Measurements from ENCODE around the gene NEDD8.

Gene NEDD8

DNA sequence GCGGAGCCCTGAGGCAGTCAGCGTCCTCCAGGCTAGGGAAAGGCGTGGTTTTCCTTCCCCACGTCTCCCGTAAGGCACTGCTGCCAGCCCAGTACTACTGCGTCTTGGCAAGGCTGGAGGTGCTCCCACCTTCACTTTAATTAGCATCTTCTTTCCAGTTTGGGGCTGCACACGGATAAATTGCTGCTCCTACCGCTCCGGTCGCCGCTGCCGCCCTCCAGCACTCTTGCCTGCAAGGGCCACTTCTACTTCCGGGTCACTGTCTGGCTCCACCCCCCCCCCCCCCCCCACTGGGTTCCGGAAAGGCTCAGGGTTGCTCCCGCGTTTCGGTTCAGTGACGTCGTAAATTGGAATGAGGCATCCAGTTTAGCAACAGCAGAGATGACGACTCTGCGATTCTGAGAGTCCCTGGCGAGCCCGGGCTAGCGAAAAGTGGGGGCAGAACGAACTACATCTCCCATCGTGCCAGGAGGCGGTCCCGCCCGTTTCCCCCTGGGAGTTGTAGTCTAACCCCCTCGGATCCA is at the start of gene NEDD8:
Gene NEDD8, minus strand, starts transcription at position 247 of the 524 bp plus-strand sequence. Its CDS starts 100 bp downstream, at position 147.
- peak; percentile 81 to 92 (median 85) for DNase-seq

- DNase-seq, result no peak
These were observed 49.5 kb upstream of the NEDD8 start for GRCh38 chr14:24281636-24282035.

- DNase-seq, result no peak
These were observed 48.8 kb upstream of the NEDD8 start for GRCh38 chr14:24280797-24281460.

GRCh38 chr14:24279301-24280186 is 47.4 kb upstream of the NEDD8 start:
- peak; percentile 12 to 38 (median 28) for DNase-seq

DNA sequence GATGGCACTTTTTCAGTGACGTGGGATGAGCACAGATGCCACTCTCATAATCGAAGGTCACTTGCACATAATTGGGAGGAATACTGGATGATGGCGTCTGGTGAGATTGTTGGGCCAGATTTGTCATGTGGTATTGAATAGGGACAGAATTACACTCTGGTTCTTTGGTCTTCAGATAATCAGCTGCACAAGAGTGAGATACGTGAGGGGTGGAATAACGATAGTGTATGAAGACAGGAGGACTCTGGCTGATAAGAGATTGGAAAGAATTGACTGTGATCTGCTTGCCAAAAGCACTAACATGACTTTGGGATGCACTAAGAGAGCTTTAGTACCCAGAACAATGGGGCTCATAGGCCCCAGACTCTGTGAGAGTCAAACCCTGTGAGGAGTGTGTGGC is 46.3 kb upstream of the NEDD8 start:
- DNase-seq, result no peak

DNA sequence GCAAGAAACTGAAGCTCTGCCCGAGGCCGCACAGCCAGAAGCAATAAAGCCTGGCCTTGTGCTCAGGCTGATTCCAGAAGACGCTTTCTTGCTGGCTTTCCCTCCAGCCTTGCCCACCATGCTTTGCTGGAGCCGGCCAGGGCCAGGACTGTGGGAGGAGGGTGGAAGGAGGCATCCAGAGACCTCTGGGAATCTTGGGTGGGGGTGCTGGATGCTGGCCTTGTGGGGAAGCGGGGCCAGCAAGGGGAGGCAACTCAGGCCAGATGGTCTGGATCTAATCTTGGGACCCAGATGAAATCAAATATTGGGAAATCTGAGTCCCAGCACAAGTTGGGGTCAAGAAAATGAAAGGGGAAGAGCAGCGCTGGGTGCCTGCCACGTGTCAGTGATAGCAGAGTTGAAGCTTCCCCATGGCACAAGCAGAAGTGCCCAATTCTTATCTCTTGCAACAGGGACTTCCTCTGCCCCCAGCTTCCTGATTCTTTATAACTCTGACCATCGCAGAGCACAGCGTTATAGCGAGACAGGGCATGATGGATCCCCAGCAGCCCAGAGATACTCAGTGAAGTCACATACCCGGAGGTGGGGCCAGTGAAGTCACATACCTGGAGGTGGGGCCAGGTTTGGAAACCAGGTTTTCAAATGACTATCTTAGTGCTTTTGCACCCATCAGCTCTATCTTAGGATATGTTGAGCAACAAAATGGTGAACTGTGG is 45.6 kb upstream of the NEDD8 start:
- DNase-seq, result no peak

- no peak for DNase-seq
These were observed 44.9 kb upstream of the NEDD8 start for GRCh38 chr14:24277071-24277470.

GRCh38 chr14:24274101-24274543 is 42.0 kb upstream of the NEDD8 start:
- DNase-seq, result peak in 5 of 6 experiments; percentile 12 to 67 (median 59)

GRCh38 chr14:24273422-24273998 is 41.3 kb upstream of the NEDD8 start:
- no peak for DNase-seq

GRCh38 chr14:24272467-24272866 is 40.3 kb upstream of the NEDD8 start:
- no peak for DNase-seq

- no peak for DNase-seq
These were observed 39.7 kb upstream of the NEDD8 start for GRCh38 chr14:24271834-24272263.

DNA sequence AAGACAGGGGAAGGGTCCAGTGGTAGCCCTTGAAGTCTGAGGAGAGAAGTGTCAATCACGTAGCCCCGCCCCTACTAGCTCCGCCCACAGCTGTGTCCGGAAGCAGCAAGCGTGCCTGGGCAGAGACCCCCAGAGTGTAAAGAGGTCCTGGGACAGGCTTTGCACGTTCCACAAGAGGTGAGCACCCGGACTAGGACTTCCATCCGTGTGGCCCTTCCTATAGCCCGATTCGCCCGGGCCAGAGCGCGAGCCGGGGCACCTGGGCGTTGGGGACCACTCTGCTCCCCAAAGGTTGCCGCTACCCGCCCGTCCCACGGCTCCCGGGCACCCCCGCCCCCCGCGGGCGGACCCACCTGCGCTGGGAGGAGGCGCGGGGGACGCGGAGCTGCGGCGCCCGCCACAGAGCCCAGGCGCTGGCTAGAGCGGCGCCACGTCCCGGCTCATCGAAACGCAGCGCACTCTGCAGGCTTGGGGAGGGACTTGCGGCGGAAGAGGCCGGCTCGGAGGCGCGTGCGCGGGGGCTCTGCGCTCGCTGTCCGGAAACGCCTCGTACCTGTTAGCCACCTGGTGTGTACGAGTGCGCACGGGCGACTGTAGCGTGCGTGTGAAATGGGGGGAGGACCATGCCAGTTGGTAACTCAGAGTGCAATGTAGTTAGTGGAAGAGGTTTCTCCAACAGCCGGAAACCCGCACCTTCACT is 39.1 kb upstream of the NEDD8 start, which contains the start of gene RABGGTA:
Gene RABGGTA, minus strand, starts transcription at position 464 of the 700 bp plus-strand sequence. CDS start 482 bp downstream, outside the sequence.
- DNase-seq, result peak; percentile 84 to 96 (median 92)

DNA sequence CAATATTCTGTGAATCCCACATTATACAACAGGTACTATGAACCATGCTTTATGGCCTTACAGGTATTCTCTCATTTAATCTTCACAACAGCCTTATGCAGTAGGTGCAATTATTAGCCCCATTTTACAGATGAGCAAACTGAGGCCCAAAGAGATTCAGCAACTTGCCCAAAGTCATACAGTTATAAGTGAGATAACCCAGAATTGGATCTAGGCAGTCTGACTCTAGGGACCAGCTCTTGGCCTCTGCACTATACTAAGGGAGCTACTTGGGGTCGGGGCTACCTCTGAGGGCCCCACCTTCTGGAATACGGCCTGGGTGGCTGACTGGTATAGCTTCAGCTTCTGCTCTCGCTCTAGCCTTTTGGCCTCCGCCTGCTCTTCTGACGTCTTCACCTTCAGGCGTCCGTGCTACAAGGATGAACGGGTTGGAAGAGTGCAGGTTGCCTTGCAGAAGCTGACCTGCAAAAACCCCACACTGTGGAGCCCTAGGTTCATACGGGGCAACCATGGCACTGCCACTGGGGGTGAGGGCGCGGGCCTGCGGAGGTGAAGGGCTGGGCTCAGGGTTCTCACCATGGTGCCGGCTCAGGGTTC is 38.5 kb upstream of the NEDD8 start:
- DNase-seq, result no peak

GRCh38 chr14:24269910-24270536 is 37.9 kb upstream of the NEDD8 start:
- DNase-seq, result no peak

DNA sequence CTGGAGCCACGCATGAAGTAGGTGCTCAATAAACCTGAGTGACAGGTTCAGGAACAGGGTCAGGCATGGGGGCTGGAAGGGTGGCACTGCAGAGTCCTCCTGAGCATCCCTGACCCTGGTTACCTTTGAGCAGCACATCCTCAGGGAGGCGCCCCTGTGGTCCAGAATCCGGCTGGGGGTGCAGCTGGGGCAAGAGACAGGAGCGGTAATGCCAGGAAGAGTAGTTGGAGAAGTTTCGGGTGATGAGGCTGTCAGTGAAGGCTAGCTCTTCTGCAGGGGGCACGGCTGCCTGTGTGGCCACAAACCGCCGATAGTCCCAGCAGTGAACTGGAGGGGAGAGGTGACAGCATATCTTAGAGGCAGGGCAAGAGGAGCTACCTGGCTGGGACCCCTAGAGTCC is 37.2 kb upstream of the NEDD8 start:
- no peak for DNase-seq

DNA sequence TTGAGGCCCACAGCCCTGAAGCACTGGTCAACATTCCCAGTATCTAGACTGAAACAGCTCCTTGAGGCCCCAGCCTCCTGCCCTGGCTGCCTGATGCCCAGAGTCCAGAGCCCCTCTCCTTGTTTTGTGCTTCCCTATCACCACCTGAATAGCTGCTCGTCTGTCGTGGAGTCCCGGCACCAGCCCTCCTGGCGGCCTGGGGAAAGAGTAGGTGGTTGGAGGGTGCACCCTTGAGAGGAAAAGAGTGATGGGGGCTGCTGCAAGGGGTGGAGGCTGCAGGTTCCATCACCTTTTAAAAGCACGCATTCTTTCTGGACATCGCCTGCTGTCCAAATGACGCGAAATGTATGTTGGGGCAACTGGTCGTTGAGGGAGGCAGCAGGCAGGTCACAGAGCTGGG is 36.1 kb upstream of the NEDD8 start:
- DNase-seq, result no peak

DNA sequence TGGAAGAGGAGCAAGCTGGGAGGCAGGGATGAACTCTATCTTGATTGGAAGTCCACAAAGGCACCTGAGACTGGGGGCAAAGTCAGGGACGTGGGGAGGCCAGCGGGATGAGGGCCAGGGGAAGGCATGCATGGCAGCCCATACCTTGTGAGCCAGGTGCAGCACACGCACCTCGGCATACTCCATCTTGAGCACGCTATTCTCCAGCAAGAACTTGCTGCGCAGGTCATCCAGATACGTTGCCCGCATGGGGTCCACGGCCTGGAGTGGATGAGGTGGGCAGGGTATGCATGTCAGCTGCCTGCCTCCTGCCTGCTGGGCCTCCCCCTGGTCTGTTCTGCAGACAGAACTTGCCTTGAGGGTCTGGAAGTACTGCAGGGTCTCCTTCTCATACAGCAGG is 35.3 kb upstream of the NEDD8 start:
- no peak for DNase-seq

GRCh38 chr14:24266344-24267244 is 34.4 kb upstream of the NEDD8 start:
- DNase-seq, result no peak

DNA sequence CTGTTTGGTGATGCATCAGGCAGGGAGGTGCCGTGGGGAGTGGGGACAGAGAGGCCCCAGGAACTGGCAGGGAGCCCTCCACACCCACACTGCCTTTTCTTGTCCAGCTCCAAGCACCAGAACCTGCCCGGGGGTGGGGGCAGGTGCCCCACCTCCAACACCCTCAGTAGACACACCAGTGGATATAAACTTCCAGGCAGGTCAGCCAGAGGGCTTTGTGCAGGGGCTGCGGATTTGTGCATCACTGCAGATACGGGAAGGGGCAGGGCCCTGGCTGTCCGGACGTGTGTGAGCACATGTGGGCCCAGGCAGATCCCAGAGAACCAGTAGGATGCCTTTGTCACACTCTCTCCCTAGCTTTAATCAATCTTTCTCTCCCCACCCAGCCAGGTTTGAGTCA is 32.1 kb upstream of the NEDD8 start:
- no peak for DNase-seq

GRCh38 chr14:24263848-24264247 is 31.7 kb upstream of the NEDD8 start:
- no peak for DNase-seq

Data from stimulated activated naive CD4-positive, alpha-beta T cell (primary cell).